PC-9 (cell line): Measurements from ENCODE around the gene HBG1. TPM values are rescaled to one million over a fixed set of nuclear protein-coding genes. Genes with fewer than 3 reads are reported as not detected.

Source experiments
- BruUV-seq: library from RNA; stranded (reverse); fragments of 400-500 nt; replicated peaks from 2 replicates; lab custom pipeline; 2021; lab: Mats Ljungman, UMichigan
- CTCF ChIA-PET: fragments of 300-600 bp; sonication (Branson Sonifier 250); formaldehyde crosslinking; loops from one replicate; lab custom pipeline; 2022; ENCODE audit warnings: antibody characterized with exemption; lab: Charles Lee
- POLR2A ChIA-PET: fragments of 300-600 bp; sonication (Branson Sonifier 250); formaldehyde crosslinking; loops from one replicate; lab custom pipeline; 2022; ENCODE audit warnings: antibody characterized with exemption; ENCODE audit not compliant: unreplicated experiment; lab: Charles Lee
- DNase-seq, 2 experiments: peaks; one replicate each; pipeline versions ENCODE4 v3.0.0 to v3.0.0-alpha.2; 2015 to 2022; ENCODE audit warnings: mixed read lengths in 1 of 2
- H2AFZ ChIP-seq: fragments of 200-600 bp; sonication (generic); 2 replicates; pipeline ENCODE4 v1.8.1; 2017; ENCODE audit warnings: antibody characterized with exemption
- H3F3A ChIP-seq: fragments of 200-600 bp; sonication (generic); 2 replicates; pipeline ENCODE4 v1.8.1; 2017; ENCODE audit warnings: antibody characterized with exemption, mild to moderate bottlenecking, low read depth; ENCODE audit not compliant: insufficient read depth
- H3K27ac ChIP-seq: fragments of 200-600 bp; sonication (generic); 2 replicates; pipeline ENCODE4 v1.6.1; 2016; ENCODE audit warnings: mixed run types
- H3K27me3 ChIP-seq: fragments of 200-600 bp; sonication (generic); 2 replicates; pipeline ENCODE4 v1.6.1; 2016; ENCODE audit warnings: low read depth, mixed run types; ENCODE audit not compliant: insufficient read depth
- H3K36me3 ChIP-seq: fragments of 200-600 bp; sonication (generic); 2 replicates; pipeline ENCODE4 v1.6.1; 2016; ENCODE audit warnings: low read depth, mixed run types
- H3K4me1 ChIP-seq: fragments of 200-600 bp; sonication (generic); replicated peaks from 2 replicates; pipeline ENCODE4 v1.6.1; 2016; ENCODE audit warnings: mixed run types; ENCODE audit not compliant: insufficient read depth
- H3K4me2 ChIP-seq: fragments of 200-600 bp; sonication (generic); 2 replicates; pipeline ENCODE4 v1.6.1; 2017; ENCODE audit warnings: mixed run types
- H3K4me3 ChIP-seq: fragments of 200-600 bp; sonication (generic); 2 replicates; pipeline ENCODE4 v1.6.1; 2016; ENCODE audit warnings: mixed run types
- H3K79me2 ChIP-seq: fragments of 200-600 bp; sonication (generic); 2 replicates; pipeline ENCODE4 v1.6.1; 2017; ENCODE audit warnings: low read depth, mixed run types
- H3K9me2 ChIP-seq: fragments of 200-600 bp; sonication (generic); 2 replicates; pipeline ENCODE4 v1.8.1; 2017; ENCODE audit warnings: mild to moderate bottlenecking; ENCODE audit not compliant: insufficient read depth
- H3K9me3 ChIP-seq: fragments of 200-600 bp; sonication (generic); 2 replicates; pipeline ENCODE4 v1.8.1; 2016; ENCODE audit warnings: low read depth; ENCODE audit not compliant: insufficient read depth
- H4K20me1 ChIP-seq: fragments of 200-600 bp; sonication (generic); 2 replicates; pipeline ENCODE4 v1.8.1; 2017; ENCODE audit not compliant: insufficient read depth
- EZH2 ChIP-seq: fragments of 200-600 bp; sonication (generic); IDR thresholded peaks from 2 replicates; pipeline ENCODE4 v1.8.0; 2017; ENCODE audit warnings: antibody characterized with exemption, low read depth
- intact Hi-C: fragments of 100-400 bp; cut with micrococcal nuclease; formaldehyde crosslinking; loops from one replicate; pipeline ENCODE4 v1.10.0; 2022; ENCODE audit not compliant: unreplicated experiment
- total RNA-seq: library from RNA; stranded (reverse); gene quantifications from 2 replicates; pipeline ENCODE4 v1.2.3, GENCODE V29; 2021
- TF ChIP-seq, protein P1 (sequence below): fragments of 200-600 bp; sonication (generic); conservative IDR thresholded peaks from 2 replicates; pipeline ENCODE4 v1.6.1; 2017; ENCODE audit warnings: mixed run types, antibody characterized with exemption, mild to moderate bottlenecking, moderate library complexity

HBG1 gene
- total RNA-seq, 1 experiment from 2014 or later = not detected

DNA sequence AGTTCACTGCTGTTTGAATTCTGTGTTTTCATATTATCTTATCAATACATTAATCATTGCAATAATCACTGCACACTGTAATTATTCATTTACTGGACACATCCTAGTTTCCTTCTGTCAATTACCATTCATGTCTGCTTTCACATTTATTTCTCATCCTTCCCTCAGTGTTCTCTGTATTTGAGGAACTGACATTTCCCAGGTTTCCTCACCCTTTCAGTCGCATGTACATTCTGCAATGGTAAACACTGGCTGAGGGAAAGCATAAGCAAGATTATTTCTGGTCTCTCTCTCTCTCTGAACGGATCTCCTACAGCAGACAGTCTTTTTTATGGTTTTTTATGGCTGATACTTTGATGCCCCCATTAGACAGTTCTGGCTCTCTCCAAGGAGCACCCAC is 11.2 kb downstream of the HBG1 start:
- TF ChIP-seq EZH2 = no peak
- TF ChIP-seq, protein P1, sequence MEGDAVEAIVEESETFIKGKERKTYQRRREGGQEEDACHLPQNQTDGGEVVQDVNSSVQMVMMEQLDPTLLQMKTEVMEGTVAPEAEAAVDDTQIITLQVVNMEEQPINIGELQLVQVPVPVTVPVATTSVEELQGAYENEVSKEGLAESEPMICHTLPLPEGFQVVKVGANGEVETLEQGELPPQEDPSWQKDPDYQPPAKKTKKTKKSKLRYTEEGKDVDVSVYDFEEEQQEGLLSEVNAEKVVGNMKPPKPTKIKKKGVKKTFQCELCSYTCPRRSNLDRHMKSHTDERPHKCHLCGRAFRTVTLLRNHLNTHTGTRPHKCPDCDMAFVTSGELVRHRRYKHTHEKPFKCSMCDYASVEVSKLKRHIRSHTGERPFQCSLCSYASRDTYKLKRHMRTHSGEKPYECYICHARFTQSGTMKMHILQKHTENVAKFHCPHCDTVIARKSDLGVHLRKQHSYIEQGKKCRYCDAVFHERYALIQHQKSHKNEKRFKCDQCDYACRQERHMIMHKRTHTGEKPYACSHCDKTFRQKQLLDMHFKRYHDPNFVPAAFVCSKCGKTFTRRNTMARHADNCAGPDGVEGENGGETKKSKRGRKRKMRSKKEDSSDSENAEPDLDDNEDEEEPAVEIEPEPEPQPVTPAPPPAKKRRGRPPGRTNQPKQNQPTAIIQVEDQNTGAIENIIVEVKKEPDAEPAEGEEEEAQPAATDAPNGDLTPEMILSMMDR = no peak
- Histone ChIP-seq H3K27me3 (no peaks in the 10 kb centered on the region), H3K4me2 (no peak overlapping the region), H3K4me3 (no peak overlapping the region), H3K4me1 (no peaks in the 10 kb centered on the region), H3K9me3 (no peaks in the 10 kb centered on the region), H4K20me1 (no peaks in the 10 kb centered on the region), H3K9me2 (no peaks in the 10 kb centered on the region), H3K79me2 (no peaks in the 10 kb centered on the region), H3K27ac (no peak overlapping the region), H3F3A (no peaks in the 10 kb centered on the region), H2AFZ (no peak overlapping the region), H3K36me3 (no peaks in the 10 kb centered on the region)
- no peak for DNase-seq
- ChIA-PET POLR2A (no interaction called here), CTCF (interaction anchor here (0.7 kb wide), 1 partner anchor 39 kb away, joined by 4 read pairs; no protein-coding TSS in a partner anchor)
- no TSS peak for BruUV-seq
- intact Hi-C loops = no loop called here

DNA sequence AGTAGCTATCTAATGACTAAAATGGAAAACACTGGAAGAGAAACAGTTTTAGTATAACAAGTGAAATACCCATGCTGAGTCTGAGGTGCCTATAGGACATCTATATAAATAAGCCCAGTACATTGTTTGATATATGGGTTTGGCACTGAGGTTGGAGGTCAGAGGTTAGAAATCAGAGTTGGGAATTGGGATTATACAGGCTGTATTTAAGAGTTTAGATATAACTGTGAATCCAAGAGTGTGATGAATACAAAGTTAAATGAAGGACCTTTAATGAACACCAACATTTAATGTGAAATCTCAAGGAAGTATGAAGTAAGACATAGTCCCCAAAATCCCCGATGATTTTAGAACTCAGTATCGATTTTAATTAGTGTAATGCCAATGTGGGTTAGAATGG is 12.2 kb downstream of the HBG1 start:
- intact Hi-C loops = no loop called here
- Histone ChIP-seq H3K36me3 (no peaks in the 10 kb centered on the region), H3K27ac (no peak overlapping the region), H3K9me2 (no peaks in the 10 kb centered on the region), H3K4me1 (no peaks in the 10 kb centered on the region), H3F3A (no peaks in the 10 kb centered on the region), H3K4me3 (no peak overlapping the region), H3K4me2 (no peak overlapping the region), H3K27me3 (no peaks in the 10 kb centered on the region), H3K9me3 (no peaks in the 10 kb centered on the region), H3K79me2 (no peaks in the 10 kb centered on the region), H4K20me1 (no peaks in the 10 kb centered on the region), H2AFZ (no peak overlapping the region)
- no peak for DNase-seq
- POLR2A ChIA-PET = no interaction called here
- CTCF ChIA-PET = no interaction called here
- no TSS peak for BruUV-seq
- TF ChIP-seq, protein P1 = no peak
- TF ChIP-seq EZH2 = no peak

DNA sequence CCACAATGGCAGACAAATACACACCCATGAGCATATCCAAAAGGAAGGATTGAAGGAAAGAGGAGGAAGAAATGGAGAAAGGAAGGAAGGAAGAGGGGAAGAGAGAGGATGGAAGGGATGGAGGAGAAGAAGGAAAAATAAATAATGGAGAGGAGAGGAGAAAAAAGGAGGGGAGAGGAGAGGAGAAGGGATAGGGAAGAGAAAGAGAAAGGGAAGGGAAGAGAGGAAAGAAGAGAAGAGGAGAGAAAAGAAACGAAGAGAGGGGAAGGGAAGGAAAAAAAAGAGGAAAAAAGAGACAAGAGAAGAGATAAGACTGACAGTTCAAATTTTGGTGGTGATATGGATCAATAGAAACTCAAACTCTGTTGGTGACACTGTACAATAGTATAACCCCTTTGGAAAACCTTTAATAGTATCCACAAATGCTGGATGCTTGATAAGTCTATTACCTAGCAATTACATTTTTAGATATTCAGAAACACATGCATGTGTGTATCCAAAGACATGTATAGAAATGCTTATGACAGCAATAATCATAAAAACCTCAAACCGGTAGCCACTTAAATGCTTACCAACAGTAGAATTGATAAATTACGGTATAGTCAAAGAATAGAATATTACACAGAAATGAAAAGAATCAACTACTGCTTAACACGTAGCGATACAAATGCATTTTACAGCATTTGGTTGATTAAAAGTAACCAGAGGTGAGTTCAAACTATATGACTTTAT is 14.1 kb downstream of the HBG1 start:
- no peaks in the 10 kb centered on the region for H3F3A ChIP-seq
- H3K4me3 ChIP-seq = no peak overlapping the region
- no peaks in the 10 kb centered on the region for H3K9me3 ChIP-seq
- no peak overlapping the region for H2AFZ ChIP-seq
- H3K4me2 ChIP-seq = no peak overlapping the region
- no peak overlapping the region for H3K27ac ChIP-seq
- POLR2A ChIA-PET = no interaction called here
- no peaks in the 10 kb centered on the region for H3K9me2 ChIP-seq
- H3K79me2 ChIP-seq = no peaks in the 10 kb centered on the region
- intact Hi-C loops = no loop called here
- H3K4me1 ChIP-seq = no peaks in the 10 kb centered on the region
- no peaks in the 10 kb centered on the region for H3K36me3 ChIP-seq
- TF ChIP-seq, protein P1 = no peak
- TF ChIP-seq EZH2 = no peak
- H4K20me1 ChIP-seq = no peaks in the 10 kb centered on the region
- no peak for DNase-seq
- CTCF ChIA-PET = no interaction called here
- no TSS peak for BruUV-seq
- no peaks in the 10 kb centered on the region for H3K27me3 ChIP-seq
